ENCODE data around the gene KAT5.
A peak's percentile ranks its signal among the peaks of the same experiment; 100 is the strongest.
"Not testable (repeated sequence)": the region's sequence is repeated elsewhere in the genome, so short reads cannot be mapped to it uniquely, and the experiment has no call there.

The KAT5 gene

GRCh38 chr11:65710421-65710820, 1.6 kb upstream of the KAT5 start:
- DNase-seq = no peak

- DNase-seq = no peak
Measured at GRCh38 chr11:65712633-65713076, 603 bp downstream of the KAT5 start.

- DNase-seq = no peak
Measured at GRCh38 chr11:65713212-65713969, 1.3 kb downstream of the KAT5 start.

- no peak for DNase-seq
Measured at GRCh38 chr11:65714433-65714832, 2.4 kb downstream of the KAT5 start.

- DNase-seq = no peak
Measured at GRCh38 chr11:65716302-65716701, 4.2 kb downstream of the KAT5 start.

GRCh38 chr11:65716774-65717405, 4.8 kb downstream of the KAT5 start:
- no peak for DNase-seq

GRCh38 chr11:65717906-65718305, 5.9 kb downstream of the KAT5 start:
- DNase-seq = no peak

- DNase-seq = no peak
Measured at GRCh38 chr11:65718531-65718930, 6.5 kb downstream of the KAT5 start.

- DNase-seq = no peak
Measured at GRCh38 chr11:65718964-65719492, 7.0 kb downstream of the KAT5 start.

GRCh38 chr11:65719871-65720210, 7.8 kb downstream of the KAT5 start:
- DNase-seq = no peak

- peak; percentile 74 for DNase-seq
Measured at GRCh38 chr11:65720211-65720934, 8.3 kb downstream of the KAT5 start, which contains the start of gene RNASEH2C. TSS of gene RNASEH2C (minus strand) at chr11:65720798. CDS start at chr11:65720758, 40 bp downstream.

GRCh38 chr11:65722261-65722660, 10.2 kb downstream of the KAT5 start:
- no peak for DNase-seq

GRCh38 chr11:65726660-65727059, 14.6 kb downstream of the KAT5 start:
- DNase-seq = no peak

- DNase-seq = no peak
Measured at GRCh38 chr11:65727865-65728264, 15.8 kb downstream of the KAT5 start.

- DNase-seq = no peak
Measured at GRCh38 chr11:65730461-65730860, 18.4 kb downstream of the KAT5 start.

GRCh38 chr11:65735111-65735510, 23.1 kb downstream of the KAT5 start:
- not testable (repeated sequence) for DNase-seq

GRCh38 chr11:65736810-65737209, 24.8 kb downstream of the KAT5 start:
- DNase-seq = no peak

GRCh38 chr11:65739022-65739421, 27.0 kb downstream of the KAT5 start:
- DNase-seq = no peak

GRCh38 chr11:65741185-65741584, 29.1 kb downstream of the KAT5 start:
- DNase-seq = no peak

- no peak for DNase-seq
Measured at GRCh38 chr11:65742353-65742752, 30.3 kb downstream of the KAT5 start.

- DNase-seq = no peak
Measured at GRCh38 chr11:65743681-65744025, 31.6 kb downstream of the KAT5 start.

- no peak for DNase-seq
Measured at GRCh38 chr11:65744026-65744698, 32.1 kb downstream of the KAT5 start.

GRCh38 chr11:65744699-65745042, 32.6 kb downstream of the KAT5 start:
- DNase-seq = no peak

Measured in NK-92 treated with Interleukin-12 subunit alpha and Interleukin-12 subunit beta, amount 100 ng/mL, for 24 hours (cell line).